ENCODE results near the gene FAR2.

- no peak for TF ChIP-seq ZNF18 (tag by site-specific recombination; IDR thresholded peaks at IDR 0.05)
- no peak for TF ChIP-seq CTCF (tag by site-specific recombination; IDR thresholded peaks at IDR 0.05)
- no peak for TF ChIP-seq MYNN (tag by site-specific recombination; IDR thresholded peaks at IDR 0.05; ENCODE audit: borderline replicate concordance)
- no peak for TF ChIP-seq ZNF580 (tag by site-specific recombination; IDR thresholded peaks at IDR 0.05)
- TF ChIP-seq ZBTB17 (tag by site-specific recombination; IDR thresholded peaks at IDR 0.05), result no peak
- TF ChIP-seq REST (tag by site-specific recombination; IDR thresholded peaks at IDR 0.05), result no peak
- TF ChIP-seq ZBTB8A (tag by site-specific recombination; IDR thresholded peaks at IDR 0.05), result no peak
Measured at GRCh38 chr12:29152223-29152868, 3.3 kb downstream of the FAR2 start.
